ENCODE measurements around the gene IQGAP1.

GRCh38 chr15:90482124-90483011 lies 94.3 kb downstream of the IQGAP1 start:
- no peak for TF ChIP-seq EZH2 (IDR thresholded peaks at IDR 0.05; ENCODE audit: borderline replicate concordance)
- TF ChIP-seq, protein P1, sequence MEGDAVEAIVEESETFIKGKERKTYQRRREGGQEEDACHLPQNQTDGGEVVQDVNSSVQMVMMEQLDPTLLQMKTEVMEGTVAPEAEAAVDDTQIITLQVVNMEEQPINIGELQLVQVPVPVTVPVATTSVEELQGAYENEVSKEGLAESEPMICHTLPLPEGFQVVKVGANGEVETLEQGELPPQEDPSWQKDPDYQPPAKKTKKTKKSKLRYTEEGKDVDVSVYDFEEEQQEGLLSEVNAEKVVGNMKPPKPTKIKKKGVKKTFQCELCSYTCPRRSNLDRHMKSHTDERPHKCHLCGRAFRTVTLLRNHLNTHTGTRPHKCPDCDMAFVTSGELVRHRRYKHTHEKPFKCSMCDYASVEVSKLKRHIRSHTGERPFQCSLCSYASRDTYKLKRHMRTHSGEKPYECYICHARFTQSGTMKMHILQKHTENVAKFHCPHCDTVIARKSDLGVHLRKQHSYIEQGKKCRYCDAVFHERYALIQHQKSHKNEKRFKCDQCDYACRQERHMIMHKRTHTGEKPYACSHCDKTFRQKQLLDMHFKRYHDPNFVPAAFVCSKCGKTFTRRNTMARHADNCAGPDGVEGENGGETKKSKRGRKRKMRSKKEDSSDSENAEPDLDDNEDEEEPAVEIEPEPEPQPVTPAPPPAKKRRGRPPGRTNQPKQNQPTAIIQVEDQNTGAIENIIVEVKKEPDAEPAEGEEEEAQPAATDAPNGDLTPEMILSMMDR (IDR thresholded peaks at IDR 0.05; ENCODE audit: poor library complexity), result peak; percentile 92

All from hepatocyte (in vitro differentiated cells).